HCT116 (cell line): ENCODE results near the gene TAAR8. TPM values are rescaled to one million over a fixed set of nuclear protein-coding genes. Genes with fewer than 3 reads are reported as not detected.

Experiments
- ATAC-seq: fragments of 200-7000 bp; cut with Tn5 transposase; 2 replicates; pipeline ENCODE4 v1.9.1; 2020; ENCODE audit warnings: mild to moderate bottlenecking, moderate library complexity
- BruUV-seq: library from RNA; stranded (reverse); fragments of 400-500 nt; replicated peaks from 2 replicates; lab custom pipeline; 2021; lab: Mats Ljungman, UMichigan
- CTCF ChIA-PET: fragments of 300-600 bp; sonication (Branson Sonifier 250); formaldehyde crosslinking; loops from one replicate; lab custom pipeline; 2021; ENCODE audit warnings: antibody characterized with exemption; lab: Charles Lee
- POLR2A ChIA-PET: fragments of 300-600, 350-600 bp; sonication (Branson Sonifier 250); formaldehyde crosslinking; loops from one replicate; lab custom pipeline; 2021; ENCODE audit warnings: antibody characterized with exemption; lab: Charles Lee
- RAD21 ChIA-PET, 2 experiments: fragments of 300-600 bp; sonication (Branson Sonifier 250); formaldehyde crosslinking; loops; one replicate each; lab custom pipeline; 2023; ENCODE audit warnings: low total read pairs in 2 of 2; ENCODE audit not compliant: uncharacterized antibody in 2 of 2, unreplicated experiment in 2 of 2, low non-redundant PET in 1 of 2; lab: Charles Lee
- DNase-seq: peaks from one replicate; pipeline ENCODE4 v3.0.0-alpha.2; 2010; ENCODE audit warnings: low read depth, low spot score
- H2AFZ ChIP-seq: fragments of 200-600 bp; shearing (Covaris generic), sonication (generic); 2 replicates; pipeline ENCODE4 v1.6.1; 2017; ENCODE audit warnings: low read depth, mixed run types, mixed read lengths, antibody characterized with exemption, low read length; ENCODE audit not compliant: poor library complexity, severe bottlenecking
- H3K27ac ChIP-seq: 2 replicates; pipeline ENCODE4 v1.5.1; 2012; ENCODE audit warnings: low read depth, low read length
- H3K27me3 ChIP-seq: fragments of 200-600 bp; sonication (generic); 2 replicates; pipeline ENCODE4 v1.6.1; 2016; ENCODE audit warnings: mixed run types, low read length, mixed read lengths; ENCODE audit not compliant: insufficient read depth
- H3K36me3 ChIP-seq, 2 experiments: fragments of 200-500 bp in 1 of 2; fragments of 200-600 bp in 1 of 2; sonication (Bioruptor generic) in 1 of 2; sonication (generic) in 1 of 2; 2 replicates each; pipeline versions ENCODE4 v1.5.1 to v1.6.1; 2014 to 2016; ENCODE audit warnings: low read length in 2 of 2, inconsistent platforms in 1 of 2, mixed read lengths in 1 of 2, mixed run types in 1 of 2; ENCODE audit not compliant: insufficient read depth in 2 of 2, control insufficient read depth in 1 of 2
- H3K4me1 ChIP-seq, 2 experiments: fragments of 200-600 bp in 1 of 2; sonication (generic) in 1 of 2; 2 replicates each; pipeline versions ENCODE4 v1.5.1 to v1.6.1; 2012 to 2017; ENCODE audit warnings: low read length in 2 of 2, inconsistent platforms in 1 of 2, mild to moderate bottlenecking in 1 of 2, mixed read lengths in 1 of 2, mixed run types in 1 of 2, moderate library complexity in 1 of 2; ENCODE audit not compliant: insufficient read depth in 2 of 2, control insufficient read depth in 1 of 2
- H3K4me2 ChIP-seq: fragments of 200-600 bp; sonication (generic); 2 replicates; pipeline ENCODE4 v1.6.1; 2017; ENCODE audit warnings: mixed run types, low read length, mixed read lengths
- H3K4me3 ChIP-seq, 2 experiments: fragments of 200-600 bp in 1 of 2; sonication (generic) in 1 of 2; replicated peaks in 1 of 2; 2 replicates each; pipeline ENCODE4 v1.5.1; 2011 to 2016; ENCODE audit warnings: low read length in 2 of 2, control low read depth in 1 of 2, low read depth in 1 of 2, mild to moderate bottlenecking in 1 of 2, mixed read lengths in 1 of 2, mixed run types in 1 of 2
- H3K79me2 ChIP-seq: fragments of 200-600 bp; sonication (generic); 2 replicates; pipeline ENCODE4 v1.6.1; 2017; ENCODE audit warnings: mild to moderate bottlenecking, mixed run types, low read length, moderate library complexity, mixed read lengths; ENCODE audit not compliant: insufficient read depth
- H3K9ac ChIP-seq: fragments of 200-600 bp; sonication (generic); 2 replicates; pipeline ENCODE4 v1.6.1; 2016; ENCODE audit warnings: low read length, mixed read lengths
- H3K9me2 ChIP-seq: fragments of 200-600 bp; sonication (generic), shearing (Covaris generic); 2 replicates; pipeline ENCODE4 v1.6.1; 2017; ENCODE audit warnings: mixed run types, mild to moderate bottlenecking, moderate library complexity; ENCODE audit not compliant: insufficient read depth
- H3K9me3 ChIP-seq, 2 experiments: fragments of 200-500 bp in 1 of 2; fragments of 200-600 bp in 1 of 2; sonication (Bioruptor generic) in 1 of 2; sonication (generic) in 1 of 2; 2 replicates each; pipeline ENCODE4 v1.6.1; 2014 to 2017; ENCODE audit warnings: low read length in 2 of 2, mixed read lengths in 2 of 2, inconsistent platforms in 1 of 2, low read depth in 1 of 2, mild to moderate bottlenecking in 1 of 2, mixed run types in 1 of 2, moderate library complexity in 1 of 2; ENCODE audit not compliant: control insufficient read depth in 1 of 2, insufficient read depth in 1 of 2
- H4K20me1 ChIP-seq: fragments of 200-600 bp; sonication (generic), shearing (Covaris generic); 2 replicates; pipeline ENCODE4 v1.6.1; 2017; ENCODE audit warnings: mixed run types, mild to moderate bottlenecking, moderate library complexity; ENCODE audit not compliant: insufficient read depth
- CBX3 ChIP-seq: IDR thresholded peaks from 2 replicates; pipeline ENCODE4 v1.6.1; 2012; ENCODE audit warnings: low read depth
- CEBPB ChIP-seq: IDR thresholded peaks from 2 replicates; pipeline ENCODE4 v1.6.1; 2012; ENCODE audit warnings: low read depth
- EGR1 ChIP-seq: IDR thresholded peaks from 2 replicates; pipeline ENCODE4 v1.6.1; 2012; ENCODE audit warnings: low read depth
- ELF1 ChIP-seq: IDR thresholded peaks from 2 replicates; pipeline ENCODE4 v1.6.1; 2012; ENCODE audit warnings: low read depth, borderline replicate concordance
- EZH2 ChIP-seq: fragments of 200-600 bp; sonication (generic); IDR thresholded peaks from 2 replicates; pipeline ENCODE4 v1.6.1; 2017; ENCODE audit warnings: antibody characterized with exemption, mixed run types
- FOSL1 ChIP-seq: IDR thresholded peaks from 2 replicates; pipeline ENCODE4 v1.6.1; 2012; ENCODE audit warnings: low read depth
- POLR2A ChIP-seq: IDR thresholded peaks from 2 replicates; pipeline ENCODE4 v1.7.0; 2011; ENCODE audit warnings: borderline replicate concordance; ENCODE audit not compliant: insufficient read depth, insufficient read length; ENCODE audit errors: extremely low read depth
- POLR2AphosphoS5 ChIP-seq: IDR thresholded peaks from 2 replicates; pipeline ENCODE4 v1.6.1; 2011; ENCODE audit warnings: mild to moderate bottlenecking, low read depth, low read length, moderate library complexity
- SP1 ChIP-seq: IDR thresholded peaks from 2 replicates; pipeline ENCODE4 v1.6.1; 2012; ENCODE audit warnings: low read depth
- SRF ChIP-seq: IDR thresholded peaks from 2 replicates; pipeline ENCODE4 v1.6.1; 2012; ENCODE audit warnings: low read depth
- YY1 ChIP-seq: IDR thresholded peaks from 2 replicates; pipeline ENCODE4 v1.6.1; 2011; ENCODE audit warnings: low read length, low read depth, moderate library complexity, mild to moderate bottlenecking; ENCODE audit not compliant: insufficient replicate concordance; ENCODE audit errors: extremely low read depth
- ZFX ChIP-seq: fragments of 450-650 bp; IDR thresholded peaks from 2 replicates; pipeline ENCODE4 v1.6.1; 2017
- ZNF274 ChIP-seq: fragments of 200-500 bp; sonication (Bioruptor generic); IDR thresholded peaks from 2 replicates; pipeline ENCODE4 v1.6.1; 2014; ENCODE audit warnings: mild to moderate bottlenecking, low read depth, low read length, inconsistent platforms
- intact Hi-C: fragments of 100-400 bp; cut with micrococcal nuclease; formaldehyde crosslinking; loops from 2 replicates; pipeline ENCODE4 v1.10.0; 2022
- total RNA-seq: library from RNA; stranded (reverse); gene quantifications from one replicate; pipeline ENCODE4 v1.2.1, GENCODE V29; 2021; ENCODE audit not compliant: unreplicated experiment
- TF ChIP-seq, protein P1 (sequence below): IDR thresholded peaks from 2 replicates; pipeline ENCODE4 v1.6.1; 2012
- TF ChIP-seq, protein P2 (sequence below), 3 experiments: fragments of 200-600 bp in 1 of 3; sonication (generic) in 1 of 3; IDR thresholded peaks in 2 of 3; conservative IDR thresholded peaks in 1 of 3; 2 replicates each; pipeline ENCODE4 v1.5.1; 2012 to 2017; ENCODE audit warnings: low read depth in 2 of 3, low read length in 2 of 3, antibody characterized with exemption in 1 of 3, borderline replicate concordance in 1 of 3, control low read depth in 1 of 3, mild to moderate bottlenecking in 1 of 3, mixed read lengths in 1 of 3, mixed run types in 1 of 3, moderate library complexity in 1 of 3; ENCODE audit not compliant: insufficient read depth in 1 of 3
- TF ChIP-seq, protein P3 (sequence below): IDR thresholded peaks from 2 replicates; pipeline ENCODE4 v1.6.1; 2011; ENCODE audit warnings: mild to moderate bottlenecking, low read length, moderate library complexity; ENCODE audit not compliant: insufficient replicate concordance; ENCODE audit errors: extremely low read depth
- TF ChIP-seq, protein P4 (sequence below): IDR thresholded peaks from 2 replicates; pipeline ENCODE4 v1.6.1; 2012

TAAR8 gene
- total RNA-seq, 1 experiment from 2014 or later = not detected

DNA sequence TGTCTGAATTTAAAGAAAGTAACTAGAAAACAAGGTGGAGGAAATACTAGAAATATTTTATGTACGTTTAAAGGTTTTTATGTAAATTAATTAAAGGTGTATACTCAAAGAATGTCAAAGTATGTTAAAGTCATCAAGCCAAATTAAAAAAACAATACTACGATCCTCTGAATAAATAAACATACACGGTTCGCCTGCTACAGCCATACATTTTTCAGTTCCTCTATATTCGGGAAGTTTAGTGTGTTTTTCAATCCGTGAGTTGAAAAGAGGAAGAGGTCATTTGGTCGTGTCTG lies 40.2 kb upstream of the TAAR8 start:
- no TSS peak for BruUV-seq
- no peaks in the 10 kb centered on the region for H3K9me3 ChIP-seq
- H3K27ac ChIP-seq = peak overlapping the region; percentile 50; the same call in 1 of the 2 replicates
- H3K36me3 ChIP-seq = no peaks in the 10 kb centered on the region
- POLR2A ChIA-PET = interaction anchor here (0.8 to 1.5 kb wide), 4 partner anchors 11 to 302 kb away, joined by 3 to 5 read pairs (median 3); partner anchors contain the start of gene RPS12
- H3K4me2 ChIP-seq = peak overlapping the region; percentile 86
- ATAC-seq = no peak
- intact Hi-C loops = no loop called here
- H3K27me3 ChIP-seq = no peaks in the 10 kb centered on the region
- peaks cover 46% of the 10 kb centered on the region for H3K79me2 ChIP-seq
- peak overlapping the region; percentile 58 for H2AFZ ChIP-seq
- no peak for DNase-seq
- H3K9me2 ChIP-seq = no peaks in the 10 kb centered on the region
- H4K20me1 ChIP-seq = no peaks in the 10 kb centered on the region
- TF ChIP-seq EZH2 (no peak), CEBPB (no peak), ELF1 (no peak), POLR2AphosphoS5 (no peak), ZNF274 (no peak), SRF (no peak), ZFX (no peak), YY1 (no peak), SP1 (no peak), CBX3 (no peak), EGR1 (no peak), POLR2A (no peak), FOSL1 (no peak)
- TF ChIP-seq, protein P1, sequence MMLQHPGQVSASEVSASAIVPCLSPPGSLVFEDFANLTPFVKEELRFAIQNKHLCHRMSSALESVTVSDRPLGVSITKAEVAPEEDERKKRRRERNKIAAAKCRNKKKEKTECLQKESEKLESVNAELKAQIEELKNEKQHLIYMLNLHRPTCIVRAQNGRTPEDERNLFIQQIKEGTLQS = no peak
- TF ChIP-seq, protein P2, sequence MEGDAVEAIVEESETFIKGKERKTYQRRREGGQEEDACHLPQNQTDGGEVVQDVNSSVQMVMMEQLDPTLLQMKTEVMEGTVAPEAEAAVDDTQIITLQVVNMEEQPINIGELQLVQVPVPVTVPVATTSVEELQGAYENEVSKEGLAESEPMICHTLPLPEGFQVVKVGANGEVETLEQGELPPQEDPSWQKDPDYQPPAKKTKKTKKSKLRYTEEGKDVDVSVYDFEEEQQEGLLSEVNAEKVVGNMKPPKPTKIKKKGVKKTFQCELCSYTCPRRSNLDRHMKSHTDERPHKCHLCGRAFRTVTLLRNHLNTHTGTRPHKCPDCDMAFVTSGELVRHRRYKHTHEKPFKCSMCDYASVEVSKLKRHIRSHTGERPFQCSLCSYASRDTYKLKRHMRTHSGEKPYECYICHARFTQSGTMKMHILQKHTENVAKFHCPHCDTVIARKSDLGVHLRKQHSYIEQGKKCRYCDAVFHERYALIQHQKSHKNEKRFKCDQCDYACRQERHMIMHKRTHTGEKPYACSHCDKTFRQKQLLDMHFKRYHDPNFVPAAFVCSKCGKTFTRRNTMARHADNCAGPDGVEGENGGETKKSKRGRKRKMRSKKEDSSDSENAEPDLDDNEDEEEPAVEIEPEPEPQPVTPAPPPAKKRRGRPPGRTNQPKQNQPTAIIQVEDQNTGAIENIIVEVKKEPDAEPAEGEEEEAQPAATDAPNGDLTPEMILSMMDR (IDR thresholded peaks at IDR 0.05 in 2 of 3, conservative IDR thresholded peaks at IDR 0.05 in 1 of 3; ENCODE audit: borderline replicate concordance in 1 of 3, insufficient read depth in 1 of 3, low read depth in 2 of 3, low read length in 2 of 3) = no peak
- TF ChIP-seq, protein P3, sequence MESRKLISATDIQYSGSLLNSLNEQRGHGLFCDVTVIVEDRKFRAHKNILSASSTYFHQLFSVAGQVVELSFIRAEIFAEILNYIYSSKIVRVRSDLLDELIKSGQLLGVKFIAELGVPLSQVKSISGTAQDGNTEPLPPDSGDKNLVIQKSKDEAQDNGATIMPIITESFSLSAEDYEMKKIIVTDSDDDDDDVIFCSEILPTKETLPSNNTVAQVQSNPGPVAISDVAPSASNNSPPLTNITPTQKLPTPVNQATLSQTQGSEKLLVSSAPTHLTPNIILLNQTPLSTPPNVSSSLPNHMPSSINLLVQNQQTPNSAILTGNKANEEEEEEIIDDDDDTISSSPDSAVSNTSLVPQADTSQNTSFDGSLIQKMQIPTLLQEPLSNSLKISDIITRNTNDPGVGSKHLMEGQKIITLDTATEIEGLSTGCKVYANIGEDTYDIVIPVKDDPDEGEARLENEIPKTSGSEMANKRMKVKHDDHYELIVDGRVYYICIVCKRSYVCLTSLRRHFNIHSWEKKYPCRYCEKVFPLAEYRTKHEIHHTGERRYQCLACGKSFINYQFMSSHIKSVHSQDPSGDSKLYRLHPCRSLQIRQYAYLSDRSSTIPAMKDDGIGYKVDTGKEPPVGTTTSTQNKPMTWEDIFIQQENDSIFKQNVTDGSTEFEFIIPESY = no peak
- TF ChIP-seq, protein P4, sequence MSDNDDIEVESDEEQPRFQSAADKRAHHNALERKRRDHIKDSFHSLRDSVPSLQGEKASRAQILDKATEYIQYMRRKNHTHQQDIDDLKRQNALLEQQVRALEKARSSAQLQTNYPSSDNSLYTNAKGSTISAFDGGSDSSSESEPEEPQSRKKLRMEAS = no peak
- RAD21 ChIA-PET = interaction anchor here in 1 of 2 experiments (0.6 kb wide), 1 partner anchor 216 kb away, joined by 3 read pairs; no protein-coding TSS in a partner anchor
- peaks cover 6 to 18% of the 10 kb centered on the region in 2 experiments for H3K4me1 ChIP-seq
- H3K9ac ChIP-seq = peak overlapping the region; percentile 72
- CTCF ChIA-PET = interaction anchor here (0.9 to 1.7 kb wide), 7 partner anchors 18 to 587 kb away, joined by 3 to 7 read pairs (median 5); no protein-coding TSS in a partner anchor
- H3K4me3 ChIP-seq = peak overlapping the region; percentile 46 to 79
